GM19324 (cell line): ENCODE measurements around the gene STT3B.
A peak's percentile ranks its signal among the peaks of the same experiment; 100 is the strongest.
"Not testable (repeated sequence)": the region's sequence is repeated elsewhere in the genome, so short reads cannot be mapped to it uniquely, and the experiment has no call there.

Source experiments
- ATAC-seq: cut with Tn5 transposase; IDR thresholded peaks from one replicate; pipeline ENCODE4 v1.9.1; 2021; ENCODE audit warnings: mild to moderate bottlenecking, moderate library complexity; ENCODE audit not compliant: unreplicated experiment, low FRiP score

Gene STT3B

GRCh38 chr3:31532587-31533168 lies at the start of gene STT3B:
TSS of gene STT3B (plus strand) at chr3:31532925. CDS start at chr3:31532999, 74 bp downstream.
- peak; percentile 64 for ATAC-seq

DNA sequence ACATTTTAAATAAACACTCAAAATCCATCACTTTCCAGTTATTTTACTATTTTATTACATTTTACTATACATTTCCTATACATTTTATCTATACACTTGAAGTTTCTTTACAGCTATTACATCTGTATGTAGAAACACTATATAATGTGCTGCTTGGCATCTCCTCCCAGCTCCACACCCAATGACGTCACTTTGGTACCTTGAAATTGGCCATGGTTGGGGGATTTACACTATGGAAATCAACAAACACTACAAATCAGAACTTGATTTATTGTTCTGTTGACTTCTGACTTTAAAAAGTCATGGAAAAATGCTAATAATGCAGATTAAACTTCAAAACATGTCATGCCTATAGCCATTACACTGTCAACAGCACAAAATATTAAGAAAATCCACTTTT lies 48.9 kb upstream of the STT3B start:
- ATAC-seq = no peak

- no peak for ATAC-seq
These were observed 47.5 kb upstream of the STT3B start for GRCh38 chr3:31485196-31485595.

- no peak for ATAC-seq
These were observed 45.7 kb upstream of the STT3B start for GRCh38 chr3:31486865-31487533.

DNA sequence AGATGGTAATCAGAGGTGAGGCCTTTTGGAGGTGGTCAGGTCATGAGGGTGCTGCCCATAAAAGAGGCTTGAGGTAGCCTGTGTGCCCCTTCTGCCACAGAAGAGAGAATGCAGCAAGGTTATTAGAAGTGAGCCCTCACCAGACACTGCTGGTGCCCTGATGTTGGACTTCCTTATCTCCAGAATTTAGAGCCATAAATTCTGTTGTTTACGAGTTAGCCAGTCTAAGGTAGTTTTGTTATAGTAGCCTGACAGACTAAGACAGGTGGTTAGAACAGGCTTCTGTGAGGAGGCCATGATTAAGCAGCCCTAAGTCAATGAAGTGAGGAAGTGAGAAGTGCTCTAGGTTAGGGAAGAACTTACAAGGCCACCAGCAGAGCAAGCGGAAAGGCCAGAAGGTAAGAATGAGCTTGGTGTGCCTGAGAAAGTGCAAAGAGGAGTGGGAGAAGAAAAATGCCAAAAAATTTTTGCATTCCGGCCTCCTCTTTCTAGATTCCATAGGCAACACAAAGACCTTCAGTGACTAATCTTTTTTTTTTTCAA lies 44.2 kb upstream of the STT3B start:
- no peak for ATAC-seq

GRCh38 chr3:31490502-31490901 lies 42.2 kb upstream of the STT3B start:
- no peak for ATAC-seq

DNA sequence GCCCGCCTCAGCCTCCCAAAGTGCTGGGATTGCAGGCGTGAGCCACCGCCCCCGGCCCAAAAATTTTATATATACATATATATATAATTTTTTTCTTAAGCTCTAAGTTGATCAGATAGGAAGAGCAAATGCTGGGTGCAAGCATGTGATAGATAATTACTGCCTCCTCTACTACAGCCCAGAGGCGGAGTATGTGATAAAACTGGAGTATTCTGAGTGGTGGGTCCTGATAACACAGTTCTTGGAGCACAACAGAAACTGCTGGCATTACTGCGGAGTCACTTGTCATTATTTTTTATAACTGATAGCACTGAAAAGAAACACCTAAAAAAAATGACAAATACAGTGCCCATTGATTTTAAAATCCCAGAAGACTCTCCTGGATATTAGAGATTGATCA lies 41.1 kb upstream of the STT3B start:
- no peak for ATAC-seq

DNA sequence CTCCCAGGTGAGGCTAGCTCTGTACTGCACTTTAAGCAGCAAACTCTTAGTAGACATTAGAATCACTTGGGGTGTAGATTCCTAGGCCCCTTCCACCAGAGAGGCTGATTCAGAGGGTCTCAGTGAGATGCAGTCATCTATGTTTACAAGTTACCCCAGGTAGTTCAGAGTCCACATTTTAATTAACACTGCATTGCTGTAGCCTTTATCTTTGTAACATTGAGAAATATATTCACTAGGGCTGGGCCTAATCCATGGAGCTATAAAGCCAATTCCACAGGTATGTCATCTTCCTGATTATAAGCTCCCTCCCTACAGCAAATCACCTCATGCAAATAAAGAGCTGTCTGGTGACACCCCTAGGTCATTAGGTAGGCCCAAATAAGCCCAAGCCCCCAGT lies 39.6 kb upstream of the STT3B start:
- ATAC-seq = no peak

DNA sequence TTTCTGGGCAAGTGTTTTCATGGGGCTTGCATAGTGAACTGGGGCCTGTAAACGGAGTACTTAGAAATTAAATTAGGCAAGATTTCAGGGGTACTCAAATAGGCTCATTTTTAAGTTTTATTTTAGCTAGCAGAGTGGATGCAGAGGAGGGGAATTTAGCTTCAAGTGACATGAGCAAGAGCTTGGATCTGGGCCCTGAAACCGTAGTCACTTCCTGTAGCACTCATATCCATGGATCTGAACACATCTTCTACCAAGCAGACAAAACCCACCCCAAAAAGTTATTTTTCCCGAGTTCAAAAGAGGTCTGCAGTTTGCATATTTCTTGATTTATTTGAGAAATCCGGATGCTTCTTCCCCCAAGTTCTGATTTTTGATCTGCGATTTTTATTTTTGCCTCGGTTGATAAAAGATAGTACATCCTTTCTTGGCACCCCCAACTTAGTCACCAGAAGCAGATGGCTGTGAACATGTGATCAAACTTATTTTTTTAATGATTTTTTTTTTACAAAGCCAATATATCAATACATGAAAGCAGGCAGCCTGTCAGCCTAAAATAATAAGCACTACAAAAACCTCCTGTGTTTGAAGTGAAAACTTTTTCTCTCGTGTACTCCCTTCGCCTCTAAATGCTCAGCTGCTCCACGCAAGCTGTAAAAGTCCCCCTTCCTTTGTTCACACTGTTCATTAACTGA lies 36.6 kb upstream of the STT3B start:
- ATAC-seq = no peak

- no peak for ATAC-seq
These were observed 33.9 kb upstream of the STT3B start for GRCh38 chr3:31498791-31499190.

DNA sequence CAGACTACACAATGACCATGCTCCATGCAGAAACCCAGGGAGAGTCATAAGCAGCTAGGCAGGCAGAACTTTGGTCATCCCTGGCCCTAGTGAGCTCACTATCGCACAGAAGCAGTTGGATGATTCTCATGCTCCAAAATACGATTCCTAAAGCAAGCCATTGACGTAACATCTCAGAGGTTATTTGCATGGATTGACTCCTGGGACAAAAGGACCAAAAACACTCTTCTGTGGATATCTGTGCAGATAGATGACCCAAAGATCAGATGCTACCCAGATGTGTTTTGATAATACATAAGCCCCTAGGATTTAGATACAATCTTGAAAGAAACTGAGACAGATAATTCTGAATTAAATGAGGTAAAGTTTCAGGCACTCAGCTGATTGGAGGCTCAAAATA lies 33.4 kb upstream of the STT3B start:
- ATAC-seq = no peak

DNA sequence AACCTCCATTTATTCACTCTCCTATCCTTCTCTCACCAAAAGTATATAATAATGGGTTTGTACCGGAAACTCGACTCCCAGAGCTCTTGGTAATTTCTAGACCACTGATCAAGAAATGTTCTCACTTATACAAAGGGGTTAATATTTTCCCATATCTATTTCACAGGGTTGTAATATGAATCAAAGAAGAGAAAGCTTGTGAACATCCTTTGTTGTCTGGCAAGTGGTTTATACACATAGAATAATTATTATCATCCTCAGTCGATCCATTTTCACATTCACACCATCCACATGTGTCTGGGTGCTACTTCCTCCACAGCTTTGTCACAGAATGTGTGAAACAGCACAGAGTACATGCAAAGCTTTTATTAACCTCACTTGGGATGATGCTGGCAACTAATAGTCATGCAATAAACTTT lies 29.9 kb upstream of the STT3B start:
- ATAC-seq = no peak

GRCh38 chr3:31503456-31503855 lies 29.3 kb upstream of the STT3B start:
- ATAC-seq = no peak

DNA sequence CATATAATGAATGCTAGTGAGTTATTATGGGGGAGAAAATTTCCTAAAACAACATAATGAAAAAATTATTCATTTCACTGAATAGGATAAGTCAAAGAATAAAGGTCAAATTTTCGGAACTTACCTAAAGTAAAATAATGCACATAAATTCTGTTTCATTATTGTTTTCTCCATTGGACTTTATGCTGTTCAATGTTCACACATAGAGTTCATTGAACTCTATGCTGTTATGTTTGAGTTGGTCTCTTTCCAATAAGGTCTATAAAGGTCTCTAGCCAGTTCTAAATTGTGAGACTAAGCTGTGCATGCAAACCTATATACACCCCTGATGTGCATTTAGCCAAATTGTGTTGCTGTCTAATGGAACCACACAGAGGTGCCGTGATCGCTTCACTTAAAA lies 28.5 kb upstream of the STT3B start:
- no peak for ATAC-seq

DNA sequence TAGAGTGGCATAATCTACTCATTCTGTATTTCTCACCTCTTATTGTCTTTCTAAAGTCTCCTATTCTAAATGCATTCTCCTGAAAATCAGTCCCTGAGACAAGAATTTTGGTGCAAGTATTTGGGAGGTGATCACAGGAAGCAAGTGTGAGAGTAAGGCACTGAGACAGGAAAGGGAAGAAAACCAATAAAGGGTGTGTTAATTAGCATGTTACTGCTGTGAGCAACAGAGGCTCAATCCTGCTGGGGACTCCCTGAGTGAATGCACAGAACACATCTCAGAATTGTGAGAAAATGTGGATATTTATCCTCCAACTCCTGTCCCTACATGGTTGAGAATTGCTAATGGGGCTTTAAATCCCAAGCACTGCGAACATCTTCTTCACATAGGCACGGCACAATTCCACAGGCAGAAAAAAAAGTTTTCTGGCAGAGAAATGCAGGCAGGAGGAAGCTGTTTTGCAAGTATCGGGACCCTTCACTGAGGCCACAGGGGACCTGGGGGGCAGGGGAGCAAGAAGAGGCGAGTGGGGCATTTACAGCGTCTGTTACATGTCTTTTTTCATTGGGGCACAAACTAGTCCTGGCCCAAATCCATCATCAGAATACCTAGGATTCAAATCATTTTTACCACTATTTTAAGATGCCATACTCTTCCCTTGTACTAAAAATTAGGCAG lies 27.2 kb upstream of the STT3B start:
- no peak for ATAC-seq

GRCh38 chr3:31506515-31506914 lies 26.2 kb upstream of the STT3B start:
- ATAC-seq = not testable (repeated sequence)

DNA sequence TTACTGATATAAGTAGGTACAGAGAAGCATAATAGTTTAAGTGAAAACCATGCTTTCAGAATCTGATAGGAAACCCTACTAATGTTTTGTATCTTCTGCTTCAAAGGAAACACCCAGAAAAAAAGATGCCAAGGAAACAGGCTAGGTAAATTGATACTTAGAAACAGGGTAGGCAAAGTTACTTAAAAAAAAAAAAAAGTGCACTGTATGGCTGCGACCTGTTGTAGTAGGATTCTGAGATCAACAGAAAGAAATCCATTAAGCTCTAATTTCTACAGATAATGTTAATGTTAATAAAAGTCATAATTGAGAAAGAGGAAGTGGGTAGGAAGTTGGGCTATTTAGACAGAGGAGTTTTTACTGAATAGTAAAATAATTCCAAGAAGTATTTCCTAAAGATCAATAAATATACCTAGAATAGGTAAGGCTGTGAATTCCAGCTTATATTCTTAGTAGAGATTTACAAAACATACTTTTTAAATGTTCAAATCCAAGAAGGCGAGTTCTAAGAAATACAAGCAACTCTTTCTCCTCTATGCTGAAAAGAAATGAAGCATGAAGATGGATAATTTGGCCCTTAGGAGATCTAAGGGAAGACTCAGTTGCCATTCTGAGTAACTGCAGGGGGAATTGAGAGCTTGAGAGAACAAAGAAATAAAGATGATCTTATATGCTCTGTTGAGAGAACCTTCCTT lies 24.1 kb upstream of the STT3B start:
- ATAC-seq = no peak

DNA sequence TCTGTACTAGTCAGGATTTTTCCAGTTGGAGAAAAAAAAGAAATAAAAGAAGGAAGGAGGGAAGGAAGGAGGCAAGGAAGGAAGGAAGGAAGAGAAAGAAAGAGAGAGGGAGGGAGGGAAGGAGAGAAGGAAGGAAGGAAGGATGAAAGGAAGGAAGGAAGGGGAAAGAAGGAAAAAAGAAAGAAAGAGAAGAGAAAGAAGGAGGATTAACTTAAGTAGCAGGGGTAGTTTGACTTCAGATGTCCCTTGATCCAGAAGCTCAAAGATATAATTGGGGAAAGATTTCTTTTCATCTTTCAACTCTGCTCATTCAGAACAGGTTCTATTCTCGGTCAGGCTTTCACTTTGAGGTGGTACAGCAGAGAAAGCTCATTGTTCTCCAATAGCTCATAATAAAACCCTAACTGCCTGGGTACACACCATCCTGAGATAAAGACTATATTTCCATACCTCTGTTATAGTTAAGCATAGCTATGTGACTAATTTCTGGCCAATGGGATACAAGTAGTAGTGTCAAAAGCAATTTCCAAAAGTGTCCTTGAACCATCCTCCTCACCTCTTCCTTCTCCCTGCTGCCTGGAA lies 23.5 kb upstream of the STT3B start:
- no peak for ATAC-seq

- no peak for ATAC-seq
These were observed 18.2 kb upstream of the STT3B start for GRCh38 chr3:31514570-31514969.
